GM18498 (cell line): ENCODE results near the gene SLC44A4.
"Not testable (repeated sequence)": the region's sequence is repeated elsewhere in the genome, so short reads cannot be mapped to it uniquely, and the experiment has no call there.

Experiments
- ATAC-seq: cut with Tn5 transposase; IDR thresholded peaks from one replicate; pipeline ENCODE4 v1.9.1; 2021; ENCODE audit warnings: mild to moderate bottlenecking, moderate library complexity; ENCODE audit not compliant: unreplicated experiment

The SLC44A4 gene

DNA sequence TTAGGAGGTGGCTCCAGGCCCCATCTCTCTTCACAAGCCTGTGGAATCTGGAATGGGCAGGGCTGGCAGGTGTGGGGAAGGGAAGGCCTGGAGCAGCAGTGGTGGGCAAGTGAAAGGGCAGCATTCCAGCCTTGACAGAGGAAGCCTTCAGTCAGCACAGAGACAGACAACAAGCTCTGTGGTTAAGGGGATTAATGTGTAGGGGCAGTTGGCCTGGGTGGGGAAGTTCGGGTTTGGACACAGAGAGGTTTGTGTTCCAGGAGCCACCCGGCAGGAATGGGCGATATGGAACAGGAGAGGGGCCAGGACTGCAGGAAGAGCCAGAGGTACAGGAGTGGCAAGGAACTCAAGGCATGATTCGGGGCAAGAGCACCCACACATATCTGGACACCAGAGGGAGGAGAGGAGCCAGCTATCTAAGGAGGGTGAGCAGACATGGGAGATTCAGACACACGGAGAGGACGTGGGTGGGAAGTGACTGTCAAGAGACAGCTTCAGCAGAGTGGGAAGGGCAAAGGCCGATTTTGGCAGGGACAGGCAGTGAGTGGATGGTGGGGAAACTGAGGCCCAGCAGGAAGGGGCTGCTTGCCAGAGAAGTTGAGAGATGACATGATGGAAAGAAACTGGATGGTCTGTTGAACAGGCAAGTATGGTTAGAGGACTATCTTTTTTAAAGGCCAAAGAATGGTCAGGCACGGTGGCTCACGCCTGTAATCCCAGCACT lies 2.5 kb upstream of the SLC44A4 start:
- ATAC-seq = no peak

DNA sequence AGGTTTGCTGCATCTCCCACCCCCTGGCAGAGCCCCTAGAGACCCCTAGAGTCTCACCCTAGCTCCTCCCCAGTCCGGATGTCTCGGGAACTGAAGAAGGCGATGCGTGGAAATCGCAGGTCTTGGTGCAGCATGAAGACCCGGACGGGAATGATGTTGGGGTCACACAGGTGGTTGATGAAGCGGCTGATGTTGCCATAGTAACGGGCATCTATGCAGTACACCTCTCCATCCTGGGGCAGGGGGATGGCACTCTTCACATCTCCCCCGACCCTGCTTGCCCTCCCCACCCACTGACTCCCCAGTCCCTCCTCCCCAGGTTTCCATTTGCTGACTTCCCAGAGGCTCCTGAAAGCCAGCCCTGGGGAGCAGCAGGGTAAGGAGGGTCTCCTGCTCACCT lies 1.8 kb upstream of the SLC44A4 start:
- ATAC-seq = no peak

- ATAC-seq = no peak
Measured at GRCh38 chr6:31879901-31880300, 1.1 kb upstream of the SLC44A4 start.

GRCh38 chr6:31879143-31879542 lies 346 bp upstream of the SLC44A4 start:
- no peak for ATAC-seq

DNA sequence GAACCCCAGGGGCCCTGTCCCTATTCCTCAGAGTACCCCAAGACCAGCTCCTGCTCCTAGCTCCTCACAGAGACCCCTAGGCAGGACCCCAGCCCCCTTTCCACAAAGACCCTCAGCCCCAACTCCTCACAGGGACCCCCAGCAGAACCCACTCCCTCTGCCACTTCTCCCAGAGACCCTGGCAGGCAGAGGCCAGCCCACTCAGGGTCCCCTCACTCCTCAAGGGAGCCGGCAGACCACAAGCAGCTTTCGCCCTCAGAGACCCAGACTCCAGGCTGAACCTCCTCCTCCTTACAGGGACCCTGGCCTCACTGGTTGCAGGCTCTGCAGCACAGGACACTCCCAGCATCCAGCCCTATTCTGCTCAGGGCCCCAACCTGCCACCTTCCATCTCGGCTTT lies 575 bp downstream of the SLC44A4 start:
- ATAC-seq = no peak

DNA sequence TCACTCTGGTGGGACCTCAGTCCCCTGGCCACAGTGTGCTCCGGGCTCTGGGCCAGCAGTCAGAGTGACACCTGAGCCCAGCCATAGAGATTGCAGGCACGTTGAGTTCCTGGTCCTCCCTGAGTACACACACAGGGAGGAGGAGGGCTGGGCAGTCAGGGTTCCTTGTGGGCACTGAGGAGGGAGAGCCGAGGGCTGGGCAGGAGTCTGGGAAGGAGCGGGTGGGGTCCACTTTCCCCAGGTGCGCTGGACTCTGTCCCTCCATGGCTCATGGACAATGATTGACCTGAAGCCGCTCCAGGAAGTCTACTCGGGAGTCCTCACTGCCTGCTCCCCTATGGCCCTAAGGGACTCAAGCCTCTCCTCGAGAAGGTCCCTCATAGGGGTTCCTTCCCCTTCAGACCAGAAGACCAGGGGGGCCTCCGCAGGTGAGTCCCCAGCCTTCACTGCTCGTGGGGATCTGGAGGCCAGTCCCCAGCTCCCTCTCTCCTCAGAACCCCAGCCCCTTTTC lies 1.1 kb downstream of the SLC44A4 start:
- ATAC-seq = no peak

GRCh38 chr6:31877125-31877650 lies 1.6 kb downstream of the SLC44A4 start:
- ATAC-seq = no peak

- ATAC-seq = no peak
Measured at GRCh38 chr6:31876357-31876756, 2.4 kb downstream of the SLC44A4 start.

- ATAC-seq = no peak
Measured at GRCh38 chr6:31875877-31876276, 2.9 kb downstream of the SLC44A4 start.

GRCh38 chr6:31874836-31875572 lies 3.8 kb downstream of the SLC44A4 start:
- no peak for ATAC-seq

- ATAC-seq = no peak
Measured at GRCh38 chr6:31874084-31874670, 4.6 kb downstream of the SLC44A4 start.

- no peak for ATAC-seq
Measured at GRCh38 chr6:31871046-31871659, 7.6 kb downstream of the SLC44A4 start.

DNA sequence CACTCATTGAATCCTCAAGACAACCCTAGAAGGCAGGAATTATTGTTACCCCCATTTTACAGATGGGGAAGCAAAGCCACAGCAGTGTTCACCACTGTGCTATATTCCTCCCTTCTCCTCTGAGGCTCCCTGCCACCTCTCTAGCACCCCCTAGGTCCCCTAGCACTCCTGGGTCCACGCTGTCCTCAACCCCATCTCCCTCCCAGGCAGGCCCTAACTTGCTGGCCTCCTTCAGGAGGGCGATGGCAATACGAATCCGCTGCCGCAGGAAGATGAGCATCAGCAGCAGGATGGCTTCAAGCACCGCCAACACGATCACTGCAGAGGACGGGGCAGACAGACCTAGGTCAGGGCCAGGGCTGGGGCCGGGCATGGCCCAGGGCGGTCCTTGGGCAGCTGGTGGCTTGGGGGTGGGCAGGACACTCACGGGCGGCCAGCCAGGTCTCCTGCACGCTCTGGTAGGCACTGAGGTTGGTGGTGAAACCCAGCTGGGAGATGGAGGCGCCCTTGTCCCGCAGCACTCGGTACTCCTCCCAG lies 8.3 kb downstream of the SLC44A4 start:
- ATAC-seq = no peak

DNA sequence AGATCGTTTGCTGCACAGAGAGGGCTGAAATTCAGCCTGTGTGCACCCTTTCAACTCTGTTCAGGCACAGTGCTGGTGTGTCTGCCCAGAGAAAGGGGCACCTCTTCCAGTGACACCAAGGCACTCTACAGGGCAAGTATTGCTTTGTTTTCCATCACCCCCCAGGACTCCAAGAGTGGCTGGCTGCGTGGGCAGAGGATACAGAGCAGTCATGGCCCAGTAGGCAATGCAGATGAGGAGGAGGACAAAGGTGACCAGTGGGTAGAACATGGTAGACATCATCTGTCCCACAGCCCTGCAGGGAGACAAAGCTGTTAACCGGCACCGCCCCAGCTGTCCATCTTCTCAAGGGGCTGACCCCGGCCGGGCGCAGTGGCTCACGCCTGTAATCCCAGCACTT lies 9.5 kb downstream of the SLC44A4 start:
- no peak for ATAC-seq

DNA sequence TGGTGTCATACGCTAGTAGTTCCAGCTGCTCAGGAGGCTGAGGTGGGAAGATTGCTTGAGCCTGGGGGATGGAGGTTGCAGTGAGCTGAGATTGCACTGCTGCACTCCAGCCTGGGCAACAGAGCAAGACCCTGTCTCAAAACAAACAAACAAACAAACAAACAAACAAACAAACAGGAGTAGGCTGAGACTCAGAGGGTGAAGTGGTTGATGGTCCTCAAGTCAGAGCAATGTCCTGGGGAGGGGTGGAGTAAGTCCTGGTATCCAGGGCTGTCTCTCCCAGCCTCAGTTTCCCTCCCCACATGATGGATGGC lies 10.2 kb downstream of the SLC44A4 start:
- ATAC-seq = not testable (repeated sequence)

DNA sequence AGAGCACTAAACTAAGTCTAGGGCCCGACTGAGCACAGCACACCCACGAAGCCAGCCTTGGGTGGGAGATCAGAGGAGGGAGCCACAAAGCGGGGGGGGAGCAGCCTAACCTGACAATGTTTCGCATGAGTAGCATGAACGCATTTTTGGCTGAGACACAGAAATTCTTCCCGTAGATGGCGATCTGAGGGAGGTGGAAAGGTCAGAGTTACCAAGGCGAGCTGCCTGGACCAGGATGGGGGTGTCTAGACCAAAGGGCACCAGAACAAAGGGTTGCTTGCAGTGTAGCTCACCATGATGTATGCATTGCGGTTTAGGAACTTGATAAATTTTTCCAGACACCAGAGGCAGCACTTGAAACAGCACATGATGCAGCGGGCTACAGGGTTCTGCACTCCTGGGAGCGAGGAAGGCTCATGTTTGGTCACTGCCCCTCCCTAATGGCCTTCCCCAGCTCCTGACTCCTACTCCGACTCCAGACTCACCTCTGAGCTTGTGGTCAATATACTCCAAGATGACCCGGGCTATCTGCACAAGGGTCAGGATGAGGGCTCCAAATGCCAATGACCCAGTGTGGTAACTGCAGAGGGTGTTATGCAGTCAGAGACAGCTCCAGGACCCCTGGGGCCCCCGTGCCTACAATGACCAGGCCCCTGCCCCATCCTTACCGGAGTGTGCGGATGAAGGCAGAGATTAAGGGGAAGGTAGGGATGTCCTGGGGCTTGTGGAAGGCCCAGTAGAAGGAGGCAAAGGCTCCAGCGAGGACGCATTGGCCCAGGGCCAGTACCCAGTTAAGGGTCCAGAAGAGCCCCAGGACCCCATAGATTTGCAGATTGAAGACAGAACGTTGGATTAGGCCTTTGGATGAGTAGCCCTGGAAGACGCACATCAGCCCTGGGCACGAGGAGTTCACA lies 13.3 kb downstream of the SLC44A4 start:
- ATAC-seq = no peak

GRCh38 chr6:31864818-31865204 lies 14.0 kb downstream of the SLC44A4 start:
- no peak for ATAC-seq

GRCh38 chr6:31864123-31864562 lies 14.7 kb downstream of the SLC44A4 start:
- ATAC-seq = not testable (repeated sequence)

DNA sequence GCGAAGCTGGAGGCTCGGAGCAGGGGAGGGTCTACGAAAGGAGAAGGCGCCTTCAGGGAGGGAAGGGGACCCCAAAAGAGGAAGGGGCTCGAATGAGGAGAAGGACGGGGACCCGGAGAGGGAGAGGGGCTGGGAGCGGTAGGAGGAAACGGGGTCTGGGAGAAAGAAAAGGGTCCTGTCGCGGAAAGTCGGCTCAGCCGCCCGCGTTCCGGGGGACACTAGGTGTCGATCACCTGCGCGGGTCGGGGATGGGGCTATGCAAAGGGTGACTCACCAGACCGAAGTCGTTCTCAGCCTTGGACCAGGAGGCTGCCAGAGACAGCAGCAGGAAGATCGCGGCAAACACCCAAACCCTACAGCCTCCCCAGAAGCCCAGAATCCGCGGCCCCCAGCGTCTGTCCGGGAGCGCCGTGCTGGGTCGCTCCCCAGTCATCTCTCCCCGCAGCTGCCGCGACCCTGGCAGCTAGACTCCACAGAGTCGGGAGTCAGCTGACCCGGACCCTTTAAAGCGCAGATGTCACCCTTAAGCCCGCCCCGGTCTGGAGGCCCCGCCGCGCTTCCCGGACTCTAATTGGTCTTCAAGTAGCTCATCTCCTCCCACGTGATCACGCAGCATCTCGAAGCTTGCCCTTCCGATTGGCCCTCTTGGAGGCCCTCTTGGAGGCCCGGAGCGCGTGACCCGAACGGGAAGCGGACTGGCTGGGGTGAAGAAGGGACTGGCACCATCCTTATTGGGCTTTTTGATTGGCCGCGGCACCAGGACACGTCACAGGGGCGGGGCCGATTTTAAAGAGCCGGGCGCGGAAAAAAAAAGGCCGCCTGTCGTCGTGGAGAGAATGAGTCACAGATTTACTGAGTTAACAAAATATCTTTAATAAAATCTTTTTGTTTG lies 16.2 kb downstream of the SLC44A4 start, which contains the start of gene NEU1:
Gene NEU1, minus strand, starts transcription at position 478 of the 892 bp plus-strand sequence. Its CDS starts 45 bp downstream, at position 433.
- peak; percentile 91 for ATAC-seq
